ENCODE measurements around the gene OR51D1.

- TF ChIP-seq, protein P1, sequence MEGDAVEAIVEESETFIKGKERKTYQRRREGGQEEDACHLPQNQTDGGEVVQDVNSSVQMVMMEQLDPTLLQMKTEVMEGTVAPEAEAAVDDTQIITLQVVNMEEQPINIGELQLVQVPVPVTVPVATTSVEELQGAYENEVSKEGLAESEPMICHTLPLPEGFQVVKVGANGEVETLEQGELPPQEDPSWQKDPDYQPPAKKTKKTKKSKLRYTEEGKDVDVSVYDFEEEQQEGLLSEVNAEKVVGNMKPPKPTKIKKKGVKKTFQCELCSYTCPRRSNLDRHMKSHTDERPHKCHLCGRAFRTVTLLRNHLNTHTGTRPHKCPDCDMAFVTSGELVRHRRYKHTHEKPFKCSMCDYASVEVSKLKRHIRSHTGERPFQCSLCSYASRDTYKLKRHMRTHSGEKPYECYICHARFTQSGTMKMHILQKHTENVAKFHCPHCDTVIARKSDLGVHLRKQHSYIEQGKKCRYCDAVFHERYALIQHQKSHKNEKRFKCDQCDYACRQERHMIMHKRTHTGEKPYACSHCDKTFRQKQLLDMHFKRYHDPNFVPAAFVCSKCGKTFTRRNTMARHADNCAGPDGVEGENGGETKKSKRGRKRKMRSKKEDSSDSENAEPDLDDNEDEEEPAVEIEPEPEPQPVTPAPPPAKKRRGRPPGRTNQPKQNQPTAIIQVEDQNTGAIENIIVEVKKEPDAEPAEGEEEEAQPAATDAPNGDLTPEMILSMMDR (IDR thresholded peaks at IDR 0.05; ENCODE audit: insufficient read depth, low read length): peak; percentile 98
- no peak for TF ChIP-seq REST (IDR thresholded peaks at IDR 0.05; ENCODE audit: insufficient replicate concordance, low read depth)
- no peak for TF ChIP-seq SPI1 (IDR thresholded peaks at IDR 0.05; ENCODE audit: borderline replicate concordance, low read depth)
- TF ChIP-seq POLR2AphosphoS5 (IDR thresholded peaks at IDR 0.05; ENCODE audit: low read depth): no peak
Measured at GRCh38 chr11:4636962-4637661, at the start of gene OR51D1.
